ENCODE data around the gene TMEM134.
"Not testable (repeated sequence)": the region's sequence is repeated elsewhere in the genome, so short reads cannot be mapped to it uniquely, and the experiment has no call there.

GRCh38 chr11:67511558-67511957, 42.5 kb upstream of the TMEM134 start:
- TF ChIP-seq, protein P1, sequence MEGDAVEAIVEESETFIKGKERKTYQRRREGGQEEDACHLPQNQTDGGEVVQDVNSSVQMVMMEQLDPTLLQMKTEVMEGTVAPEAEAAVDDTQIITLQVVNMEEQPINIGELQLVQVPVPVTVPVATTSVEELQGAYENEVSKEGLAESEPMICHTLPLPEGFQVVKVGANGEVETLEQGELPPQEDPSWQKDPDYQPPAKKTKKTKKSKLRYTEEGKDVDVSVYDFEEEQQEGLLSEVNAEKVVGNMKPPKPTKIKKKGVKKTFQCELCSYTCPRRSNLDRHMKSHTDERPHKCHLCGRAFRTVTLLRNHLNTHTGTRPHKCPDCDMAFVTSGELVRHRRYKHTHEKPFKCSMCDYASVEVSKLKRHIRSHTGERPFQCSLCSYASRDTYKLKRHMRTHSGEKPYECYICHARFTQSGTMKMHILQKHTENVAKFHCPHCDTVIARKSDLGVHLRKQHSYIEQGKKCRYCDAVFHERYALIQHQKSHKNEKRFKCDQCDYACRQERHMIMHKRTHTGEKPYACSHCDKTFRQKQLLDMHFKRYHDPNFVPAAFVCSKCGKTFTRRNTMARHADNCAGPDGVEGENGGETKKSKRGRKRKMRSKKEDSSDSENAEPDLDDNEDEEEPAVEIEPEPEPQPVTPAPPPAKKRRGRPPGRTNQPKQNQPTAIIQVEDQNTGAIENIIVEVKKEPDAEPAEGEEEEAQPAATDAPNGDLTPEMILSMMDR (IDR thresholded peaks at IDR 0.05; ENCODE audit: low read depth, low read length, poor library complexity, severe bottlenecking), result not testable (repeated sequence)
- TF ChIP-seq EZH2phosphoT487 (IDR thresholded peaks at IDR 0.05; ENCODE audit: borderline replicate concordance, low read length), result not testable (repeated sequence)
